A673 (cell line): Measurements from ENCODE around the gene DENND1A. TPM values are rescaled to one million over a fixed set of nuclear protein-coding genes. Genes with fewer than 3 reads are reported as not detected.

Experiments
- BruUV-seq: library from RNA; stranded (reverse); fragments of 400-500 nt; replicated peaks from 2 replicates; lab custom pipeline; 2021; lab: Mats Ljungman, UMichigan
- CTCF ChIA-PET: fragments of 300-600 bp; sonication (Branson Sonifier 250); formaldehyde crosslinking; loops from one replicate; lab custom pipeline; 2022; ENCODE audit warnings: antibody characterized with exemption; lab: Charles Lee
- POLR2A ChIA-PET: fragments of 300-600 bp; sonication (Branson Sonifier 250); formaldehyde crosslinking; loops from one replicate; lab custom pipeline; 2022; ENCODE audit warnings: antibody characterized with exemption; ENCODE audit not compliant: low non-redundant PET; lab: Charles Lee
- DNase-seq: peaks from one replicate; pipeline ENCODE4 v3.0.0-alpha.2; 2015; ENCODE audit warnings: low spot score
- H3K27ac ChIP-seq: fragments of 200-600 bp; sonication (generic); 2 replicates; pipeline ENCODE4 v1.5.1; 2016; ENCODE audit warnings: mixed run types, low read depth, mild to moderate bottlenecking, mixed read lengths, antibody characterized with exemption, low read length; ENCODE audit not compliant: poor library complexity, severe bottlenecking
- H3K27me3 ChIP-seq: fragments of 200-600 bp; sonication (generic); replicated peaks from 2 replicates; pipeline ENCODE4 v1.6.1; 2017; ENCODE audit warnings: mixed run types, low read depth, mild to moderate bottlenecking, mixed read lengths, antibody characterized with exemption, low read length; ENCODE audit not compliant: insufficient read depth, poor library complexity
- H3K36me3 ChIP-seq: fragments of 200-600 bp; sonication (generic); 2 replicates; pipeline ENCODE4 v1.6.1; 2016; ENCODE audit warnings: mixed run types, mild to moderate bottlenecking, mixed read lengths, antibody characterized with exemption, low read length; ENCODE audit not compliant: insufficient read depth, poor library complexity, severe bottlenecking
- H3K4me1 ChIP-seq: fragments of 200-600 bp; sonication (generic); 2 replicates; pipeline ENCODE4 v1.6.1; 2017; ENCODE audit warnings: mixed run types, mild to moderate bottlenecking, mixed read lengths, antibody characterized with exemption, low read length; ENCODE audit not compliant: insufficient read depth, poor library complexity, severe bottlenecking
- H3K4me3 ChIP-seq: fragments of 200-600 bp; sonication (generic); 2 replicates; pipeline ENCODE4 v1.5.1; 2016; ENCODE audit warnings: low read depth, mixed run types, mild to moderate bottlenecking, mixed read lengths, low read length; ENCODE audit not compliant: poor library complexity, severe bottlenecking
- H3K9me3 ChIP-seq: fragments of 200-600 bp; sonication (generic); 2 replicates; pipeline ENCODE4 v1.6.1; 2016; ENCODE audit warnings: mixed run types, low read depth, mild to moderate bottlenecking, mixed read lengths, antibody characterized with exemption, low read length; ENCODE audit not compliant: poor library complexity, severe bottlenecking
- EZH2 ChIP-seq: fragments of 200-600 bp; sonication (generic); IDR thresholded peaks from 2 replicates; pipeline ENCODE4 v1.6.1; 2017; ENCODE audit warnings: borderline replicate concordance, low read depth, mild to moderate bottlenecking, mixed read lengths, antibody characterized with exemption, low read length; ENCODE audit not compliant: poor library complexity, severe bottlenecking
- intact Hi-C: fragments of 100-400 bp; cut with micrococcal nuclease; formaldehyde crosslinking; loops from one replicate; pipeline ENCODE4 v1.10.0; 2022; ENCODE audit not compliant: unreplicated experiment
- total RNA-seq: library from RNA; stranded (reverse); gene quantifications from 2 replicates; pipeline ENCODE4 v1.2.3, GENCODE V29; 2021
- TF ChIP-seq, protein P1 (sequence below): fragments of 300-800, 200-600 bp; sonication (generic); conservative IDR thresholded peaks from 2 replicates; pipeline ENCODE4 v1.5.1; 2017; ENCODE audit warnings: low read depth, mild to moderate bottlenecking, antibody characterized with exemption, low read length, moderate library complexity, mixed read lengths

DENND1A gene
- total RNA-seq, 1 experiment from 2014 or later: 12.0 TPM

DNA sequence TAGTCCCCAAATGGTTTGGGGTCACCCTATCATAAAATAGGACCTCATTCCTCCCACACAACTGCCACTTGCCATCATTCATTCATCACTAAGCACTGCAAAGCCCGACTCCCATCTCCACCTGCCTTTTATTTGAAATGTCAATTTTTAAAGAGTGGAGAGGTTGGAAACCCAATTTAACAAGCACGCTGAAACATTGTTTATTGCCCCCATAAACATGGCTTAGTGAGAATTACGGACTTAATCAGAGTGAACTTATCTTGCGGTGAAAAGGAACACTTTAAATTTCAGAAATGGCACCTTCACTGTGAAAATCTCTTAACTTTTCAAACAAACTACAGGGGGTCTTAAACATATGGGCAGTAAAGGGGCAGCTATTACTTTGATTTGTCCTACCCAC, 332.9 kb downstream of the DENND1A start:
- no peaks in the 10 kb centered on the region for H3K4me1 ChIP-seq
- H3K27ac ChIP-seq: no peak overlapping the region
- no peak for DNase-seq
- no TSS peak for BruUV-seq
- ChIA-PET CTCF (no interaction called here), POLR2A (no interaction called here)
- H3K4me3 ChIP-seq: no peak overlapping the region
- no peaks in the 10 kb centered on the region for H3K27me3 ChIP-seq
- H3K36me3 ChIP-seq: no peaks in the 10 kb centered on the region
- intact Hi-C loops: no loop called here
- TF ChIP-seq, protein P1, sequence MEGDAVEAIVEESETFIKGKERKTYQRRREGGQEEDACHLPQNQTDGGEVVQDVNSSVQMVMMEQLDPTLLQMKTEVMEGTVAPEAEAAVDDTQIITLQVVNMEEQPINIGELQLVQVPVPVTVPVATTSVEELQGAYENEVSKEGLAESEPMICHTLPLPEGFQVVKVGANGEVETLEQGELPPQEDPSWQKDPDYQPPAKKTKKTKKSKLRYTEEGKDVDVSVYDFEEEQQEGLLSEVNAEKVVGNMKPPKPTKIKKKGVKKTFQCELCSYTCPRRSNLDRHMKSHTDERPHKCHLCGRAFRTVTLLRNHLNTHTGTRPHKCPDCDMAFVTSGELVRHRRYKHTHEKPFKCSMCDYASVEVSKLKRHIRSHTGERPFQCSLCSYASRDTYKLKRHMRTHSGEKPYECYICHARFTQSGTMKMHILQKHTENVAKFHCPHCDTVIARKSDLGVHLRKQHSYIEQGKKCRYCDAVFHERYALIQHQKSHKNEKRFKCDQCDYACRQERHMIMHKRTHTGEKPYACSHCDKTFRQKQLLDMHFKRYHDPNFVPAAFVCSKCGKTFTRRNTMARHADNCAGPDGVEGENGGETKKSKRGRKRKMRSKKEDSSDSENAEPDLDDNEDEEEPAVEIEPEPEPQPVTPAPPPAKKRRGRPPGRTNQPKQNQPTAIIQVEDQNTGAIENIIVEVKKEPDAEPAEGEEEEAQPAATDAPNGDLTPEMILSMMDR: no peak
- TF ChIP-seq EZH2: no peak
- no peaks in the 10 kb centered on the region for H3K9me3 ChIP-seq

DNA sequence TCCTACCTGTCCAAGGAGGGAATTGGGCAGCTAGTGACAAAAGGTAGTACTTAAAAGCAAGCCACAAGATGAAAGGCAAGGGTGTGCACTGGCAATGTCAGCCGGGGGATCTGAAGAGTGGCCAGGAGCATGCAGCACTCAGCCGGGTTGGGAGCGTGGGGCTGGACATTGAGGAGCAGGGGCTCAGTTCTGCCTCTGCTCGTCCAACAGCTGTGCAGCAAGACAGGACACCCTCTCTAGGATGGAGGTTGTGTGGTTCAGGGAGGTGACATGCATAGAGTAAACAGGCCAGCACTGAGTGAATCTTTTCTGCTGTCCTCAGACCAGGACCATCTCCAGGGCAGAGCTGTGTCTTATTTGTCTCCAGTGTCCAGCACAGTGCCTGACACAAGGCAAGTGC, 338.6 kb downstream of the DENND1A start:
- TF ChIP-seq, protein P1: no peak
- TF ChIP-seq EZH2: no peak
- CTCF ChIA-PET: interaction anchor here (0.6 kb wide), 1 partner anchor 16 kb away, joined by 3 read pairs; no protein-coding TSS in a partner anchor
- Histone ChIP-seq H3K36me3 (no peaks in the 10 kb centered on the region), H3K27me3 (no peaks in the 10 kb centered on the region), H3K4me1 (no peaks in the 10 kb centered on the region), H3K4me3 (no peak overlapping the region), H3K9me3 (no peaks in the 10 kb centered on the region), H3K27ac (no peak overlapping the region)
- BruUV-seq: no TSS peak
- POLR2A ChIA-PET: no interaction called here
- intact Hi-C loops: no loop called here
- DNase-seq: no peak

DNA sequence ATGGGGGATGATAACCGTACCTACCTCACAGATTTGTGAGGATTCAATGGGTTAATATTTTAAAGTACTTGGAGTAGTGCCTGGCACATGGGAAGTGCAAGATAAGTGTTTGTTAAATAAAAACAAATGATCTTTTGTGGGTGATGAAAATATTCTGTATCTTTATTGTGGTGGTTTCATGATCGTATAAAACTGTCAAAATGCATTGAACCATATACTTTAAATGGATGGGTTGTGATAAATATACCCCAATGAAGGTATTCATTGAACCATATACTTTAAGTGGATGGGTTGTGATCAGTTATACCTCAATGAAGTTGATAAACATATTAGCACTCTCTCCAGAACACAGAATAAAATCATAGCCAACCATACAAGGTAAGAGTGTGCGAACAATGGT, 339.4 kb downstream of the DENND1A start:
- no peak for DNase-seq
- H3K4me3 ChIP-seq: no peak overlapping the region

More for the DNA sequence above, 339.4 kb downstream of the DENND1A start:
- H3K36me3 ChIP-seq: no peaks in the 10 kb centered on the region
- BruUV-seq: no TSS peak
- ChIA-PET CTCF (no interaction called here), POLR2A (no interaction called here)
- no peaks in the 10 kb centered on the region for H3K4me1 ChIP-seq
- TF ChIP-seq EZH2: no peak
- TF ChIP-seq, protein P1: no peak
- intact Hi-C loops: no loop called here
- H3K27ac ChIP-seq: no peak overlapping the region
- H3K27me3 ChIP-seq: no peaks in the 10 kb centered on the region
- no peaks in the 10 kb centered on the region for H3K9me3 ChIP-seq
